HL-60 (cell line): Measurements from ENCODE around the gene CKAP4.

ENCODE experiments used
- DNase-seq, 2 experiments: peaks; one replicate each; pipeline ENCODE4 v3.0.0-alpha.2; 2010 to 2020; ENCODE audit warnings: low read depth in 1 of 2, low spot score in 1 of 2
- H3K27ac ChIP-seq: fragments of 250-450 bp; sonication (Bioruptor Pico); replicated peaks from 2 replicates; pipeline ENCODE4 v1.5.1; 2020; ENCODE audit warnings: mild to moderate bottlenecking, moderate library complexity
- H3K27me3 ChIP-seq: fragments of 250-450 bp; sonication (Bioruptor Pico); 2 replicates; pipeline ENCODE4 v1.5.1; 2021; ENCODE audit warnings: mild to moderate bottlenecking, moderate library complexity; ENCODE audit not compliant: insufficient read depth, poor library complexity, severe bottlenecking
- H3K4me3 ChIP-seq: replicated peaks from 2 replicates; pipeline ENCODE4 v1.5.1; 2011; ENCODE audit warnings: mild to moderate bottlenecking, control low read depth, low read length; ENCODE audit not compliant: insufficient read depth
- CTCF ChIP-seq: IDR thresholded peaks from one replicate; pipeline ENCODE4 v1.5.1; 2011; ENCODE audit warnings: low read length, control low read depth, inconsistent platforms; ENCODE audit not compliant: insufficient read depth
- GABPA ChIP-seq: IDR thresholded peaks from 2 replicates; pipeline ENCODE4 v1.6.1; 2012; ENCODE audit warnings: low read depth
- POLR2AphosphoS5 ChIP-seq: IDR thresholded peaks from 2 replicates; pipeline ENCODE4 v1.6.1; 2012; ENCODE audit warnings: low read depth
- REST ChIP-seq: IDR thresholded peaks from 2 replicates; pipeline ENCODE4 v1.6.1; 2012; ENCODE audit warnings: low read depth; ENCODE audit not compliant: insufficient replicate concordance
- SPI1 ChIP-seq: IDR thresholded peaks from 2 replicates; pipeline ENCODE4 v1.6.1; 2012; ENCODE audit warnings: low read depth, mild to moderate bottlenecking, borderline replicate concordance
- long read RNA-seq: library from polyadenylated mRNA; unstranded; transcript quantifications from one replicate; pipeline ENCODE4 v2.0.0, GENCODE V29; 2020

Gene CKAP4
- long read RNA-seq = 0 reads

GRCh38 chr12:106247674-106248311 is at the start of gene CKAP4:
TSS of gene CKAP4 (minus strand) at chr12:106248020. CDS start at chr12:106247851, 169 bp downstream.
- Histone ChIP-seq H3K27ac (peak within 1 kb of the TSS; percentile 61), H3K4me3 (peak within 1 kb of the TSS; percentile 40), H3K27me3 (peaks cover 30% of the 10 kb centered on the region)
- no peak for TF ChIP-seq POLR2AphosphoS5
- DNase-seq = no peak

- no peak for TF ChIP-seq GABPA
- no peak for TF ChIP-seq POLR2AphosphoS5
- Histone ChIP-seq H3K27me3 (peaks cover 2% of the 10 kb centered on the region), H3K4me3 (no peak overlapping the region), H3K27ac (no peak overlapping the region)
- no peak for DNase-seq
These were observed 49.3 kb upstream of the CKAP4 start for GRCh38 chr12:106297075-106297474.

- TF ChIP-seq CTCF (no peak), GABPA (no peak), SPI1 (no peak), REST (no peak), POLR2AphosphoS5 (no peak)
- Histone ChIP-seq H3K27ac (no peak overlapping the region), H3K27me3 (peaks cover 2% of the 10 kb centered on the region), H3K4me3 (no peak overlapping the region)
- no peak for DNase-seq
These were observed 48.5 kb upstream of the CKAP4 start for GRCh38 chr12:106296179-106296877.

- Histone ChIP-seq H3K4me3 (no peak overlapping the region), H3K27me3 (peaks cover 2% of the 10 kb centered on the region), H3K27ac (no peak overlapping the region)
- DNase-seq = no peak
- no peak for TF ChIP-seq SPI1
- TF ChIP-seq POLR2AphosphoS5 = no peak
These were observed 44.5 kb upstream of the CKAP4 start for GRCh38 chr12:106292339-106292738.

- no peak overlapping the region for H3K4me3 ChIP-seq
- no peak for DNase-seq
- no peak overlapping the region for H3K27ac ChIP-seq
- TF ChIP-seq GABPA (no peak), REST (no peak), CTCF (no peak), SPI1 (no peak), POLR2AphosphoS5 (no peak)
- peaks cover 2% of the 10 kb centered on the region for H3K27me3 ChIP-seq
These were observed 43.5 kb upstream of the CKAP4 start for GRCh38 chr12:106291342-106291741.
